GM19438 (cell line): Measurements from ENCODE around the gene EMILIN2.
"Not testable (repeated sequence)": the region's sequence is repeated elsewhere in the genome, so short reads cannot be mapped to it uniquely, and the experiment has no call there.

Experiments
- ATAC-seq: cut with Tn5 transposase; IDR thresholded peaks from one replicate; pipeline ENCODE4 v1.9.1; 2021; ENCODE audit warnings: low read depth; ENCODE audit not compliant: unreplicated experiment

The EMILIN2 gene

DNA sequence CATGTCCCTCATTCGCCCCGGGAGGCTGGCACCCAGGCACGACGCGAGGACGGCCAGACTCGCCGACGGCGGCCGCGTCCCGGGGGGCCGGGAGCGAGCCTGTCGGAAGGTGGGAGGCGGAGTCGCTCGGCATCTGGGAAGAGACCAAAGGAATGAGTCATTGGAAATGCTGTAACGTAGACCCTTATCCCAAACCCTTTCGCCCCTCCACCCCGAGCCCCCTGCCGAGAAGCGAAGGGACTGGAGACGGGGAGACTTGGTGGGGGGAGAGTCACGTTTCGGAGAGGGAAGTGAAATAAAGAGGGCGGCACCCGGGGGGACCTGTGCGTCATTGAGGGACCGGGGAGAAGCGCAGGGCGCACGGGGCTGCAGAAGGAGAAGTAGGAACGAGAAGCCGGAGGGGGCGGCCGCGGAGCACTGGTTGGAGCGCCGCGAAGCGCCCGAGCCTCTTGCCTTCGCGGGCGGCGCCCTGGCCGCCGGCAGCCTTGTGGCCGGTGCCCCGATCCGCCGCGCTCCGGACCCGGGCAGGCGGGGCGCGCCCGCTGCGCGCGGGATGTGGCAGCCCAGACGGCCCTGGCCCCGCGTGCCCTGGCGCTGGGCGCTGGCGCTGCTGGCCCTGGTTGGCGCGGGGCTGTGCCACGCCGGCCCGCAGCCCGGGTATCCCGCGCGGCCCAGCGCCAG is at the start of gene EMILIN2:
Gene EMILIN2, plus strand, starts transcription at position 371 of the 681 bp plus-strand sequence. Its CDS starts 183 bp downstream, at position 554.
- ATAC-seq: no peak

GRCh38 chr18:2797951-2798350 is 48.9 kb upstream of the EMILIN2 start:
- no peak for ATAC-seq

GRCh38 chr18:2799369-2799768 is 47.4 kb upstream of the EMILIN2 start:
- no peak for ATAC-seq

GRCh38 chr18:2805970-2806943 is 40.5 kb upstream of the EMILIN2 start:
- no peak for ATAC-seq

DNA sequence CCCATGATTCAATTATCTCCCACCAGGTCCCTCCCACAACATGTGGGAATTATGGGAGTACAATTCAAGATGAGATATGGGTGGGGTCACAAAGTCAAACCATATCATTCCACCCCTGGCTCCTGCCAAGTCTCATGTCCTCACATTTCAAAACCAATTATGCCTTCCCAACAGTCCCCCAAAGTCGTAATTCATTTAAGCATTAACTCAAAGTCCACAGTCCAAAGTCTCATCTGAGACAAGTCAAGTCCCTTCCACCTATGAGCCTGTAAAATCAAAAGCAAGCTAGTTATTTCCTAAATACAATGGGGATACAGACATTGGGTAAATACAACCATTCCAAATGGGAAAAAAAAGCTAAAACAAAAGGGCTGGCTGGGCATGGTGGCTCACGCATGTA is 38.2 kb upstream of the EMILIN2 start:
- ATAC-seq: not testable (repeated sequence)

- not testable (repeated sequence) for ATAC-seq
These were observed 37.1 kb upstream of the EMILIN2 start for GRCh38 chr18:2809666-2810183.

GRCh38 chr18:2811416-2811815 is 35.4 kb upstream of the EMILIN2 start:
- no peak for ATAC-seq

GRCh38 chr18:2814928-2815327 is 31.9 kb upstream of the EMILIN2 start:
- no peak for ATAC-seq

DNA sequence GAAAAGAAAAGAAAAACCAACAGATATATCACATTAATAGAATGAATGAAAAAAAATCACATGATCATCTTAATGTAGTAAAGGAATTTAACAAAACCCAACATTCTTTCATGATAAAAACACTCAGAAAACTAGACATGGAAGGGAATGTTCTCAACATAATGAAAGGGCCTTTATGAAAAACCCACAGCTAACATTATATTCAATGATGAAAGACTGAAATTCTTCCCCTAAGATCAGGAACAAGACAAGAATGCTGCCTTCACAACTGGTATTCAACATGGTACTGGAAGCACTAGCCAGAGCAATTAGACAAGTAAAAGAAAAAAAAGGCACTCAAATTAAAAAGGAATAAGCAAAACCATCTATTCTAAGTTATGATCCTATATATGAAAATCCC is 28.5 kb upstream of the EMILIN2 start:
- no peak for ATAC-seq

DNA sequence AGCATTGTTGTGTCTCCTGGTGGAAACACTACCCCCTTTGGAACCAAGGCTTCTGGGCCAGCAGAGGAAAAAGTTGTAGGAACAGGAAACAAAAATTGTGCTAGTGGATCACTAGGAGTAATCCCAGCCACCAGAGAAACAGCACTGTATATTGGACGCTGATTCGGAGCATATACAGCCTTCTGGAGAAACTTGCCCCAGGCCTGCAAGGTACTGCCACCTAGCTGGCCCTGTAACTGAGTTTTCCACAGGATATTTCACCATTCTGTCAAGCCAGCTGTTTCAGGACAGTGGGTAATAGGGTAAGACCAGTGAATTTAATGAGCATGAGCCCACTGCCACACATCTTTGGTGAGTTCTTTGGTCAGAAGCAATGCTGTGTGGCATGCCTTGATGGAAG is 25.1 kb upstream of the EMILIN2 start:
- ATAC-seq: no peak

- ATAC-seq: no peak
These were observed 24.4 kb upstream of the EMILIN2 start for GRCh38 chr18:2822213-2822921.

- no peak for ATAC-seq
These were observed 23.6 kb upstream of the EMILIN2 start for GRCh38 chr18:2823202-2823601.

DNA sequence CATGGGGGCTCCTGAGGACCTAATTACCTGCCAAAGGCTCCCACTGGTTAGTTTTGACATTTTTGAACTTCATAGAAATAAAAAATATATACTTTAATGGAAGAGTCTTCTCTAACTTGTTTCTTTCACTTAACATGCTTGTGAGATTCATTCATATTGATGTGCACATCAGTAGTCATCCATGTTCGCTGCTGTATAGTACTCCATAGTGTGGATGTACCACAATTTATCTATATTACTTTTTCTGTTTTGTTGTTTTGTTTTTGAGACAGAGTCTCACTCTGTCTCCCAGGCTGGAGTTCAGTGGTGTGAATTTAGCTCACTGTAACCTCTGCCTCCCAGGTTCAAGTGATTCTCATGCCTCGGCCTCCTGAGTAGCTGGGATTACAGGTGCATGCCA is 22.8 kb upstream of the EMILIN2 start:
- no peak for ATAC-seq

GRCh38 chr18:2824865-2825264 is 21.9 kb upstream of the EMILIN2 start:
- ATAC-seq: no peak

DNA sequence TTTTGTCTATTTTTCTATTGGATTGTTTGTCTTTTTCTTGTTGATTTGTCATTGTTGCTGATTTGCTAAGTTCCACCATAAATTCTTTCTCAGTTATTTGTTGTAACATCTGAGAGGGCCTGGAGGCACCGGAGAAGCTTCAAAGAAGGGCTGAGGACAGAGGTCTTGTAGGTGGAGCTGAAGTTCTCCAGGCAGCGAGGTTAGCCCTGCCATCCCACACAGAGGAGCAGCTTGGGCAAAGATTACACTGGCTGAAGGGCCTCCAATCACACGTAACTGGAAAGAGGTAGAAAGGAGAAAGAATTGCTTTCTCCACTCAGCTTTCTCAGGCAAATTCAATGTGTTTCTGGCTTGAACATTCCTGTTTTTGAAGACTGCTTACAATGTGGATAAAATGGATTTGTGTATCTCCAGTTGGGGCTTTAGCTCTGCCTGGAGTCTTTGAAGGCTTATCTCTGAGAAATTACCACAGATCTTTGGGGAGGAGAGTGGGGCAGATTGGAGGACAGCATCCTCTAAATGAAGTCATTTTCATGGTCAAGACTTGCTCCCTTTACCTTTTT is 21.1 kb upstream of the EMILIN2 start:
- no peak for ATAC-seq

DNA sequence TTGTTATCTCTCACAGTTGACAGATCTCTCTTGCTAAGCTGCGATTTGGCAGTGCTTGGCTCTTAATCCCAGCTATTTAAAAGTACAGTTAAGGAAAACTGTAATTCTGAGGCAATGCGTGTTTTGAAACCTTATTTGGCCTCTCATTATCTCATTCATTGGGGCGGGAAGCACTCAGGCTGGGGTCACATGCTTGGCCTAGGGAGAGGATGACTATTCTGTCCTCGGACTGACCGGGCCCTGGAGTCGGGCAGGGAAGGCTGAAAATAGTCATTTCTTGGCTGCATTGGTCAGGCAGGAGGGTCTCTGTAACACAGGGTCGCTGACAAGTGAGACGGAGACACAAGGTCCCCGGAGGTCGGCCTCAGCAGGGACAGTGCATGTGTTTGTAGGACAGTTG is 20.2 kb upstream of the EMILIN2 start:
- no peak for ATAC-seq

GRCh38 chr18:2827061-2827460 is 19.7 kb upstream of the EMILIN2 start:
- ATAC-seq: no peak

DNA sequence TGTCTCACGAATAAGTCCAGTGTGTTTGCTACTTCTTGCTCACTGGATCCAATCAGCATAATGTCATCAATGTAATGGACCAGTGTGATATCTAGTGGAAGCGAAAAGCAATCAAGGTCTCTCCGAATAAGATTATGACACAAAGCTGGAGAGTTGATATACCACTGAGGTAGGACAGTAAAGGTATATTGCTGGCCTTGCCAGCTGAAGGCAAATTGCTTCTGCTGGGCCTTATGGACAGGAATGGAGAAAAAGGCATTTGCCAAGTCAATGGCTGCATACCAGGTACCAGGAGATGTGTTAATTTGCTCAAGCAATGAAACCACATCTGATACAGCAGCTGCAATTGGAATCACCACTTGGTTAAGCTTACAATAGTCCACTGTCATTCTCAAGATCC is 10.7 kb upstream of the EMILIN2 start:
- ATAC-seq: not testable (repeated sequence)

DNA sequence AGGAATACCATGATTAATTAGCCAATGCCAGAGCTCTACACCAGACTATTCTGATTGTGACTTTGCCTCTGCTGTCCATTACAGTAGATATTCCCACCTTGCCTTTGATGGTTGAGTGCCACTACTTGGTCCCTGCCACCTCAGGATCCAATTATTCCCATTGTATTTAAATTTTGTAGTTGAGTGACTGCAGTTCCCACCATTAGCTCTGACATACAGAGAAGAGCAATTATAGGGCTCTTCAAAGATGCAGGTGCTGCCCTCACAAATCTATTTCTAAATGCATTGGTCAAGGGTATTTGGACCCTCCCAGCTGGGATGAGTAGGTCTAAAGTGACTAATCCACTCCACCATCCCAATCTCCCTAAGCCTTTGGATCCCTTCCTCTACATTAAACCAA is 9.5 kb upstream of the EMILIN2 start:
- ATAC-seq: not testable (repeated sequence)

GRCh38 chr18:2839202-2839601 is 7.6 kb upstream of the EMILIN2 start:
- no peak for ATAC-seq
